Tibial artery (tissue), 4 donors: Measurements from ENCODE around the gene GHR.
"Not testable (repeated sequence)": the region's sequence is repeated elsewhere in the genome, so short reads cannot be mapped to it uniquely, and the experiment has no call there.

ENCODE experiments used
- DNase-seq, 2 donors: peaks; one replicate each; pipeline ENCODE4 v3.0.0-alpha.2; 2019
- H3K27ac ChIP-seq, 2 donors: fragments of 200-600 bp; sonication (generic) in 1 of 2; 1 replicate in 1 of 2; 2 replicates in 1 of 2; pipeline ENCODE4 v1.5.1; 2018 to 2019; ENCODE audit warnings: mild to moderate bottlenecking in 1 of 2
- H3K27me3 ChIP-seq, 2 donors: fragments of 200-600 bp; sonication (generic) in 1 of 2; one replicate each; pipeline versions ENCODE4 v1.5.1 to v1.6.0; 2016 to 2019
- H3K36me3 ChIP-seq, 3 donors: fragments of 200-600 bp; sonication (generic) in 2 of 3; one replicate each; pipeline ENCODE4 v1.5.1; 2016 to 2019; ENCODE audit warnings: mild to moderate bottlenecking in 2 of 3
- H3K4me1 ChIP-seq, 4 donors: fragments of 200-600 bp; sonication (generic) in 2 of 4; 1 replicate in 3 of 4; 2 replicates in 1 of 4; pipeline ENCODE4 v1.5.1; 2016 to 2019
- H3K4me3 ChIP-seq, 2 donors: fragments of 200-600 bp; sonication (generic) in 1 of 2; 1 replicate in 1 of 2; 2 replicates in 1 of 2; pipeline ENCODE4 v1.5.1; 2018 to 2019; ENCODE audit warnings: mild to moderate bottlenecking in 2 of 2
- H3K9me3 ChIP-seq, 3 donors: fragments of 200-600 bp; sonication (generic) in 1 of 3; one replicate each; pipeline ENCODE4 v1.5.1; 2016 to 2019
- intact Hi-C: fragments of 100-400 bp; cut with DNase I; formaldehyde crosslinking; loops from one replicate; pipeline ENCODE4 v1.15.0; 2023; ENCODE audit warnings: low total_unique reads
- TF ChIP-seq, protein P1 (sequence below), 2 experiments: fragments of 200-600 bp in 1 of 2; fragments of 450-650 bp in 1 of 2; IDR thresholded peaks; one replicate each; pipeline ENCODE4 v1.5.1; 2017 to 2019; ENCODE audit warnings: antibody characterized with exemption in 2 of 2, mild to moderate bottlenecking in 1 of 2, moderate library complexity in 1 of 2

GHR gene

DNA sequence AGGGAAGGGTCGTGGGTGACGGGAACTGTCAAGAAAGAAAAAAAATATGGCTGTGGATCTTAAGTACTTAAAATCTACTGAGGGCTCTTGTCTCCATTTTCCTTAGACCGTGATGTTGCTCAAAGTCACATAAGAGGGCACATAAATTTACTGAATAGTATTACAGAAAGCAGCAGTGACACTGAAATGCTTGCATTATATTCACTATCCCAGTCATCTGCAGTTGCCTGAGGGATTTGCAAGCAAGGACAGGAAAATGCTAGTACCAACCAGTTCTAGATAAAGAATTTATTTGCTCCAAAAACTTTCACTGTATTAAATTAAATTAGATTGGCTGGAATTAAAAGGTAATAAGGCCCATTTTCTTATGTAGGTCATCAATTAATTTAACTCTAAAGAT is 226.8 kb downstream of the GHR start:
- H3K36me3 ChIP-seq: no peaks in the 10 kb centered on the region
- no peaks in the 10 kb centered on the region for H3K27me3 ChIP-seq
- TF ChIP-seq, protein P1, sequence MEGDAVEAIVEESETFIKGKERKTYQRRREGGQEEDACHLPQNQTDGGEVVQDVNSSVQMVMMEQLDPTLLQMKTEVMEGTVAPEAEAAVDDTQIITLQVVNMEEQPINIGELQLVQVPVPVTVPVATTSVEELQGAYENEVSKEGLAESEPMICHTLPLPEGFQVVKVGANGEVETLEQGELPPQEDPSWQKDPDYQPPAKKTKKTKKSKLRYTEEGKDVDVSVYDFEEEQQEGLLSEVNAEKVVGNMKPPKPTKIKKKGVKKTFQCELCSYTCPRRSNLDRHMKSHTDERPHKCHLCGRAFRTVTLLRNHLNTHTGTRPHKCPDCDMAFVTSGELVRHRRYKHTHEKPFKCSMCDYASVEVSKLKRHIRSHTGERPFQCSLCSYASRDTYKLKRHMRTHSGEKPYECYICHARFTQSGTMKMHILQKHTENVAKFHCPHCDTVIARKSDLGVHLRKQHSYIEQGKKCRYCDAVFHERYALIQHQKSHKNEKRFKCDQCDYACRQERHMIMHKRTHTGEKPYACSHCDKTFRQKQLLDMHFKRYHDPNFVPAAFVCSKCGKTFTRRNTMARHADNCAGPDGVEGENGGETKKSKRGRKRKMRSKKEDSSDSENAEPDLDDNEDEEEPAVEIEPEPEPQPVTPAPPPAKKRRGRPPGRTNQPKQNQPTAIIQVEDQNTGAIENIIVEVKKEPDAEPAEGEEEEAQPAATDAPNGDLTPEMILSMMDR (IDR thresholded peaks at IDR 0.05): no peak
- intact Hi-C loops: no loop called here
- H3K27ac ChIP-seq: no peak overlapping the region
- DNase-seq: no peak
- no peak overlapping the region for H3K4me3 ChIP-seq
- H3K9me3 ChIP-seq: no peaks in the 10 kb centered on the region
- no peaks in the 10 kb centered on the region for H3K4me1 ChIP-seq

DNA sequence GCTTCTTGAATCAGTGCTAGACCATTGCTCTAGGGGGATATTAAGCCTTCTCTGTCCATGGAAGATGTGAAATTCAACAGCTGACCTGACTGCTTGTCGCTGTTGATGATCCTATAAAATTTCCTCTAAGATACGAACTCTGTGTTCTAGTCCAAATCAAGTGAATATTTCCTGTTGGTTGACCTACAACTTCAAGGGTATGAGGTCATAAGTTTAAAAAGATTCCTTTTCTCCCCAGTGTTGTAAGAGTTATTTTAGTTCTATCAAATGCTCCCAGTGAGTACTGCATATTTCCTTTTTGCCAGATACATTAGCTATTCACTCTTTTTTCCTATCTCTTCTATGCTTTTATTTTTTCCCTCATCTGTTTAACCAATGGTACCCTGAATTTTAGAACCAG is 230.5 kb downstream of the GHR start:
- TF ChIP-seq, protein P1 (IDR thresholded peaks at IDR 0.05): no peak
- no peak overlapping the region for H3K27ac ChIP-seq
- H3K4me3 ChIP-seq: no peak overlapping the region
- no peaks in the 10 kb centered on the region for H3K27me3 ChIP-seq
- intact Hi-C loops: no loop called here
- no peaks in the 10 kb centered on the region for H3K9me3 ChIP-seq
- DNase-seq: no peak
- H3K36me3 ChIP-seq: no peaks in the 10 kb centered on the region
- H3K4me1 ChIP-seq: peaks cover 0 to 14% (median 0%) of the 10 kb centered on the region in 4 donors

DNA sequence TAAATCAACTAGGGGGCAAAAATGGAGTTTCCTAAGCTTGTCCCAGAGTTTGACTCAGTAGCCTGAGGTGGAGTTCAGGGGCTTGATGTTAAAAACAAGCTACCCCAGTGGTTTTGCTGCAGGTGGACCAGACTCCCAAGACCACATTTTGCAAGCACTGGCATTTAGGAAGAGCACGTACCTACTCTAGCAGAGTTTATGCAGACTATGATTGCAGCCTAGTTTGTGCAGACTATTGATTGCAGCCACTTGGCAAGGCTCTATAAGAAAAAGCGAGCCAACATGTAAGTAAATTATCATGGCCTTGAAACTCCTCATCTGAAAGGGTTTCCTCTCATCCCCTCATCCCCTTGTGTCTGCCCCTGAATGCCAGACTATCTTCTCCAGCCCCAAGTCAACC is 231.4 kb downstream of the GHR start:
- H3K4me3 ChIP-seq: no peak overlapping the region
- H3K27ac ChIP-seq: no peak overlapping the region
- intact Hi-C loops: no loop called here
- TF ChIP-seq, protein P1 (IDR thresholded peaks at IDR 0.05): no peak
- no peaks in the 10 kb centered on the region for H3K27me3 ChIP-seq
- no peaks in the 10 kb centered on the region for H3K9me3 ChIP-seq
- peaks cover 0 to 14% (median 0%) of the 10 kb centered on the region in 4 donors for H3K4me1 ChIP-seq
- no peak for DNase-seq
- H3K36me3 ChIP-seq: no peaks in the 10 kb centered on the region

DNA sequence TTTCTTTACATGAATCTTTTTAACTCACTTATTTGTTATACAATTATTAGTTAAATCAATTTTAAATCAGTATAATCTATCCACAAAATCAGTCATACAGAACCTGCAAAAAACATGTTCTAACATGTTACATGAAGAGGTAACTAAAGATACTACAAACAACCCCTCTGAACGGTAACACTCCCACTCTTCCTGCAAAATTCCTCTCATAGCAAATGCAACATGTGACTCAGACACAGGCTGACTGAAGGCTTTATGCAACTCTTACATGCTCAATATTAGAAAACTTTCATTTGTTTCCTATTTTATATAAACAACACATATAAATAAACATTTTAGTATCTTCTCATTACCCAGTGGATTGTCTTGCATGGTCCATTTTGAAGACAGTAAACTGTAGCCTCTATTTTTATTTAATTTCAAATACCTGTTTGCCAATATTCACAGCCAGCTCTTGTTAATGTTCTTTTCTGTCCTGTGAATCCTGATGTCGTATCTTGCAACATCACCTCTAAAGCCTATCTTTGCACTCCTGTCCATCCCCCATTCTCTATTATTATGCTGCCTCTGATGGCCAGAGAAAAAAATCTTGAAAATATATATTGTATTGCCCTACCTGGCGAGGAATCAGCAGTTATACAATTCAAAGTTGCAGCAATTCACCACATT is 232.9 kb downstream of the GHR start:
- H3K4me3 ChIP-seq: no peak overlapping the region
- no peaks in the 10 kb centered on the region for H3K36me3 ChIP-seq
- H3K4me1 ChIP-seq: peaks cover 0 to 14% (median 0%) of the 10 kb centered on the region in 4 donors
- DNase-seq: no peak
- intact Hi-C loops: no loop called here
- TF ChIP-seq, protein P1 (IDR thresholded peaks at IDR 0.05): no peak
- no peaks in the 10 kb centered on the region for H3K27me3 ChIP-seq
- H3K27ac ChIP-seq: no peak overlapping the region
- no peaks in the 10 kb centered on the region for H3K9me3 ChIP-seq

DNA sequence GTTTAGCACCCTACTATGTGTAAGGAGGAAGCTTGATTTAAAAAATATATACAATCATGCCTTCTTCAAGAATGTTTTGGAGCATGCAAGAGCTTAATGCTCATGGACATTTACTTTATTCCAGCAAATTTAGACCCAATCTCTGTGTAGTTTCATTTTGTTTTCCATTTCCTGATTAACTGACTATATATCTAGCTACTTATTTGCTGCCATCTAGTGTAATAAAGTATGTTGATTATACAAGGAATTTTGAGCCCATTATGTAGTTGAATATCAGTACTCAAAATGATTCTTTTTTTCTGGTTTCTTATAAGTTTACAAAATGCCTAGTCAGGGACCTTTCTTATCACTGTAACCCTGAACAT is 233.4 kb downstream of the GHR start:
- no peaks in the 10 kb centered on the region for H3K9me3 ChIP-seq
- no peak for DNase-seq
- H3K36me3 ChIP-seq: no peaks in the 10 kb centered on the region
- TF ChIP-seq, protein P1 (IDR thresholded peaks at IDR 0.05): peak; percentile 12 to 24
- H3K27ac ChIP-seq: no peak overlapping the region
- H3K4me3 ChIP-seq: no peak overlapping the region
- H3K27me3 ChIP-seq: no peaks in the 10 kb centered on the region
- peaks cover 0 to 14% (median 0%) of the 10 kb centered on the region in 4 donors for H3K4me1 ChIP-seq
- intact Hi-C loops: no loop called here

DNA sequence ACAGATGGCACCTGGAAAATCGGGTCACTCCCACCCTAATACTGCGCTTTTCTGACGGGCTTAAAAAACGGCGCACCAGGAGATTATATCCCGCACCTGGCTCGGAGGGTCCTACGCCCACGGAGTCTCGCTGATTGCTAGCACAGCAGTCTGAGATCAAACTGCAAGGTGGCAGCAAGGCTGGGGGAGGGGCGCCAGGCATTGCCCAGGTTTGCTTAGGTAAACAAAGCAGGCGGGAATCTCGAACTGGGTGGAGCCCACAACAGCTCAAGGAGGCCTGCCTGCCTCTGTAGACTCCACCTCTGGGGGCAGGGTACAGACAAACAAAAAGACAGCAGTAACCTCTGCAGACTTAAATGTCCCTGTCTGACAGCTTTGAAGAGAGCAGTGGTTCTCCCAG is 236.6 kb downstream of the GHR start:
- H3K36me3 ChIP-seq, H3K4me3 ChIP-seq, H3K9me3 ChIP-seq, DNase-seq, H3K27me3 ChIP-seq, intact Hi-C loops, H3K27ac ChIP-seq: not testable (repeated sequence)
- H3K4me1 ChIP-seq: peaks cover 0 to 14% (median 0%) of the 10 kb centered on the region in 4 donors
